NCI-H82 treated with DMSO at 0.1 percent for 48 hours (cell line): Measurements from ENCODE around the gene ZNF416.

ENCODE experiments used
- DNase-seq: peaks from one replicate; lab custom pipeline; 2025; ENCODE audit not compliant: unreplicated experiment; lab: John Stamatoyannopoulos, UW

The ZNF416 gene

DNA sequence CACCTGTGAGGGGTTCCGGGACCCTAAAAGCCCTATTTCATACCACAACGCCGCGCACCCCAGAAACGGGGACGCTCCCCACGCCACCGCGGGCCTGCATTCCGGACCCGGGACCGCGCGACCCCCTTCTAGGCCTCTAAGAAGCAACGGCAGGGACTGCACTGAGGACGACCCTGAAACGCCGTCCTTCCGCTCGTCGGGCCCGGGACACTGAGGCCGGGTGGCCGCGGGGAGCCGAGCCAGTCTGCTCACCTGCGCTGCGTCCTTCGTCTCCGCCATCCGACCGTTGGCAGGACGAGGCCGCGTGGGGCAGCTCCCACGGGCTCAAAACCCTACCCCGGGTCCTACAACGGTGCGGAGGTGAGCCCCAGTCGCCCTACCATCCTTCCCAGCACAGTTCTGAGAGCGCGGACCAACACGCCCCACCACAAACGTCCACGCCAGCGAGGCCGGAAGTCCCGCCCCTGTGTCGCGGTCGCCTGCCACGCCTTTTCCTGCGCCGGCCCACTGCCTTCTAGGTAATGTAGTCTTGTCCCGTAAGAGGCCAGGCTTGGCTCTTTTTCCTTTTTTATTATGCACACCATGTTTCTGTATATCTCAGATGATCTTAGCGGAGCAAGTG is 19.2 kb downstream of the ZNF416 start, which contains the start of gene ZNF550:
Gene ZNF550 (minus strand): TSS at position 460 of the 622 bp plus-strand sequence. CDS start 181 bp downstream, at position 279.
- DNase-seq, result peak; percentile 70

DNA sequence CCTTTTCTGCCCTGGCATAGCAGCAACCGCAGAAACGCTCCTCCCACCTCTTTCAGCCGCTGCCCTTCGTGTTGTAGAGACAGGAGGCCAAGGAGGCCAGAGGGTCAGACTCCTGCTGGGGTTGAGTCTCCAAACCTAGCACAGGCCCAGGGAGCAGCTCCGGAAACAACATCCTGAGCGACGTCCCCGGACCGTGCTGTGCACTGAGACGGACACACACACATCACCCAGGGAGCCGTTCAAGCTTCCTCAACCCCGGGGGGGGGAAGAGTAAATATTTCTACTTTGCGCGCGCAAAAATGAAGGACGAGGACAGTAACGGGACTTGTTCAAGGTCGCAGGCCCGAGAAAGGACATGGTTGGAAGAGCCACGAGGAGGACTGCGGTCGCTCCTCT is 19.7 kb downstream of the ZNF416 start:
- DNase-seq, result no peak

DNA sequence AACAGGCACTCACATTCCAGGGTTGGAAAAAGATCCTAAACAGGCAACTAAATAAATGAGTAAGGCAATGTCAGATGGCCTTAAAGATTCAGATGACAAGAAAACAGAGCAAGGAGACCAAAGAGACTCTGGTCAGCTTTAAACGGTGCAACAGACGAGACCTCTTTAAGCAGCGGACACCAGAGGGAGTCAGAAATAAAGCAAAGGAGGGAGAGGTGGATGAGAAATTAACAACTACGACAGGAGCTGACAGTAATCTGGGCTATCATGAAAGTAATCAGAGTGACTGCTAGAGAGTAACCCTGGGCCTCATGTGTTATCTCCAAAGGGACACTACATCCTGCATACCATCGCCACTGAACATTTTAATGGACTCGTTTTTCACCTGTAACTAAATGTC is 20.2 kb downstream of the ZNF416 start:
- no peak for DNase-seq

DNA sequence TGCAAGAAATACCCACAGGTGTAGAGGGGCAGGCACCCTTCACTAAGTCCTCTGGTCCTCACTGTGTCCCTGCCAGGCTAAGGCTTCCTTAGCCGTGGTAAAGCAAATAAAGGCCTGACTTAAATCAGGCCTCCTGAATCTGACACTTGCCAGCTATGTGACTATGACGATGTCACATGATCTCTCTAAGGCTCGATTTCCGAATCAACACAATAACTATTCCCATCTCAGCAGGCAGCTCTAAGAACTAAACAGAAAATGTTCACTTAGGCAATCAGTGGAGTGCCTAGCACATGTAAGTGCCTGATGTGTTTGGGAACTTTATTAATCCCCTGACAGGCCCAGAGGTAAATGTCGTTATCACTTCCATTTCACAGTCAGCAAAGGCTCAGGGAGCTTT is 21.1 kb downstream of the ZNF416 start:
- no peak for DNase-seq

DNA sequence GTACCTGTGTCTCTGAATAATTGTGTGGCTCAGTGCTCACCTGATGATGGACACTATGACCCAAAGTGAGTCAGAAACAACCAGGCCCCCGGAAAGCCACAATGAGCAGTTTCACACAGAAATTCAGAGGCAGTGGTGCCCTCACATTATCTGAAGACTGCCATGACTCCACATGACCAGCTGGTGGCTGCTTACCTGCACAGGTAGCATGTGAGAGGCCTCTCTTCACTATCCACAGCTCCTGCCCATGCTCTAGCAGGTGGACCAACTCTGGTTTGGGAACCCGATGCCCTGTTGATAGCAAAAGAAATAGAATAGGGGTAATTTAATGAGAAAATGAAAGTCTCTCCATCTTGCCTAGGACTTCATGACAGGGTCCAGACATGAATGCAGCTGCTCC is 26.3 kb downstream of the ZNF416 start:
- no peak for DNase-seq

DNA sequence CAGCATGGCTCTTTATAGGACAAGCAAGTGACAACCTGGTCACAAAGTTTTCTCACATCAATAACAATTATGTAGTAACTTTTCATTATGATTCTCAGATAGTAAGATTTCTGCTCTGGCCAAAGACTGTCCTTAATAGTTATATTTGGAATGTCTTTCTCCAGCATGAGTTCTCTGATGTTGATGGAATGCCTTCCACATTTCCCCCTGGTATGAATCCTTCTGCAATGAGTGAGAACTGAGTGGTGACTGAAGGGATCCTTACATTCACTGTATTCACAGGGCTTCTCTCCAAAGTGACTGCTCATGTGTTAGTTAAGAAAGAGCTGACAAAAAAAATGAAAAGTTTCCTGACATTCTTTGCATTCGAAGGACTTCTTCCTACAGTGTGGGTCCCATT is 32.2 kb downstream of the ZNF416 start:
- DNase-seq, result no peak

DNA sequence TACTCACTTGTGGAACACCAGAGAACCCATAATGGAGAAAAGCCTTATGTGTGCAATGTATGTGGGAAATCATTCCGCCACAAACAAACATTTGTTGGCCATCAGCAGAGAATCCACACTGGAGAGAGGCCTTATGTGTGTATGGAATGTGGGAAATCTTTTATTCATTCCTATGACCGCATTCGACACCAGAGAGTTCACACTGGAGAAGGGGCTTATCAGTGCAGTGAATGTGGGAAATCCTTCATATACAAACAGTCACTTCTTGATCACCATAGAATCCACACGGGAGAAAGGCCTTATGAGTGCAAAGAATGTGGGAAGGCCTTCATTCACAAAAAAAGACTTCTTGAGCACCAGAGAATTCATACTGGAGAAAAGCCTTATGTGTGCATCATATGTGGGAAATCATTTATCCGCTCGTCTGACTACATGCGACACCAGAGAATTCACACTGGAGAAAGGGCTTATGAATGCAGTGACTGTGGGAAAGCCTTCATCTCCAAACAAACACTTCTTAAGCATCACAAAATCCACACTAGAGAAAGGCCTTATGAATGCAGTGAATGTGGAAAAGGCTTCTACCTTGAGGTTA is 40.7 kb downstream of the ZNF416 start:
- no peak for DNase-seq

DNA sequence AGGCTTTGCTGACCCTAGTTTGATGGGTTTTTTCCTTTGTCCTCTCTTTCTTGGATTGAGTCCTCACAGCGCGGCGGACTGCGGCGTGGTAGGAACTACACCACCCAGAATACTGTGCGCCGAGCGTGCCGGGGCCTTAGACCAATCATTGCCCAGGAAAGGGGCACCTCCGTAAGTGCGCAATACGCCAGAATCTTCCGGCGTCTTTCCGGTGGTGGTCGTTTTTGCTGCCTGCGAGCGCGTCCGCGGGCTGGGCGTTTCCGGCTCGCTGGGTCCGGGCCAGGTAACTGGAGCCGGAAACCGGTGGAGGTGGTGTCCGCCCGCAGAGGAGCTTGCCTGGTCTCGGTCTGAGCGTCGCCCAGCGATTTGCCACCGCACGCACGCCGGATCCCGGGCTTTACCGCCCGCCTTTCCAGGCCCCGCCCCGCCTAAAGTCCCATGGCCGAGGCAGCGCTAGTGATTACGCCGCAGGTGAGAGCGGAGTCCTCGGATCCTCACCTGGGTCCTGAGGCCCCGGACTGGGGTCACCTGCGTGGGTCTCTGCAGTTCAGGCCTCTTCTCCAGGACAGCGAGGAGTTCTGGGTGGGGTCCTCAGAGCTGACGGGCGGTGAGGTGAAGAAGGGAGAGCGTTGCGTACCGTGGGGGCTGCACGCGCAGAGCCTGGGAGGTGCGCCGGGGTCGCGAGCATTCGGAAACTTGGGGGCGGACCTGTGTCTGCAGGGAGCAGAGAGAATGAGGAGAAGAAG is 51.4 kb downstream of the ZNF416 start, which contains the start of gene ZNF549:
Gene ZNF549 (plus strand): TSS at position 221 of the 746 bp plus-strand sequence. CDS start 218 bp downstream, at position 439.
- peak; percentile 79 for DNase-seq
